GM23338 (cell line): ENCODE results near the gene STON1. TPM values are rescaled to one million over a fixed set of nuclear protein-coding genes. Genes with fewer than 3 reads are reported as not detected.

Source experiments
- ATAC-seq: fragments of 200-7000 bp; cut with Tn5 transposase; 3 replicates; pipeline ENCODE4 v1.9.1; 2020
- DNase-seq: peaks from one replicate; pipeline ENCODE4 v3.0.0-alpha.2; 2015; ENCODE audit warnings: low spot score
- H2AFZ ChIP-seq: fragments of 200-600 bp; sonication (generic); 2 replicates; pipeline ENCODE4 v1.8.0; 2016; ENCODE audit warnings: antibody characterized with exemption, mild to moderate bottlenecking, moderate library complexity
- H3F3A ChIP-seq: fragments of 200-600 bp; sonication (generic); replicated peaks from 2 replicates; pipeline ENCODE4 v1.8.0; 2017; ENCODE audit warnings: antibody characterized with exemption, mixed run types, low read depth
- H3K27ac ChIP-seq: fragments of 200-600 bp; sonication (generic); 2 replicates; pipeline ENCODE4 v1.6.1; 2016; ENCODE audit warnings: low read depth
- H3K27me3 ChIP-seq: fragments of 200-600 bp; sonication (generic); 2 replicates; pipeline ENCODE4 v1.8.0; 2016; ENCODE audit warnings: mild to moderate bottlenecking, mixed run types, moderate library complexity; ENCODE audit not compliant: insufficient read depth
- H3K36me3 ChIP-seq: fragments of 200-600 bp; sonication (generic); 2 replicates; pipeline ENCODE4 v1.8.0; 2016; ENCODE audit warnings: mild to moderate bottlenecking; ENCODE audit not compliant: insufficient read depth
- H3K4me1 ChIP-seq: fragments of 200-600 bp; sonication (generic); 2 replicates; pipeline ENCODE4 v1.8.0; 2016; ENCODE audit warnings: mild to moderate bottlenecking, moderate library complexity; ENCODE audit not compliant: insufficient read depth
- H3K4me2 ChIP-seq: fragments of 200-600 bp; sonication (generic); 2 replicates; pipeline ENCODE4 v1.7.1; 2017; ENCODE audit warnings: mixed run types
- H3K4me3 ChIP-seq: fragments of 200-600 bp; sonication (generic); 2 replicates; pipeline ENCODE4 v1.6.1; 2016; ENCODE audit warnings: mixed run types
- H3K79me2 ChIP-seq: fragments of 200-600 bp; sonication (generic); replicated peaks from 2 replicates; pipeline ENCODE4 v1.8.0; 2017; ENCODE audit warnings: mild to moderate bottlenecking; ENCODE audit not compliant: insufficient read depth
- H3K9me2 ChIP-seq: fragments of 200-600 bp; sonication (generic); 2 replicates; pipeline ENCODE4 v1.8.0; 2017; ENCODE audit not compliant: insufficient read depth
- H4K20me1 ChIP-seq: fragments of 200-600 bp; sonication (generic); replicated peaks from 2 replicates; pipeline ENCODE4 v1.8.0; 2017; ENCODE audit warnings: mild to moderate bottlenecking; ENCODE audit not compliant: insufficient read depth
- H3K27ac Mint-ChIP-seq: 2 replicates; pipeline ENCODE4 v1.8.0; 2020; ENCODE audit warnings: inconsistent platforms, mild to moderate bottlenecking, moderate library complexity, mixed read lengths
- H3K27me3 Mint-ChIP-seq: 3 replicates; pipeline ENCODE4 v1.8.0; 2022; ENCODE audit warnings: low read depth, mild to moderate bottlenecking, moderate library complexity, mixed read lengths, inconsistent platforms; ENCODE audit not compliant: insufficient read depth, poor library complexity
- H3K36me3 Mint-ChIP-seq: 3 replicates; pipeline ENCODE4 v1.8.0; 2021; ENCODE audit warnings: low read depth, mild to moderate bottlenecking, inconsistent platforms, moderate library complexity, mixed read lengths
- H3K4me1 Mint-ChIP-seq: 3 replicates; pipeline ENCODE4 v1.8.0; 2020; ENCODE audit warnings: mild to moderate bottlenecking, inconsistent platforms, mixed read lengths
- H3K4me3 Mint-ChIP-seq: 3 replicates; pipeline ENCODE4 v1.8.0; 2021; ENCODE audit warnings: moderate library complexity, mild to moderate bottlenecking, inconsistent platforms, mixed read lengths
- H3K9me3 Mint-ChIP-seq: 3 replicates; pipeline ENCODE4 v1.8.0; 2020; ENCODE audit warnings: moderate library complexity, mild to moderate bottlenecking, inconsistent platforms, mixed read lengths
- CREB1 ChIP-seq: fragments of 250-450 bp; sonication (Bioruptor Pico); IDR thresholded peaks from 2 replicates; pipeline ENCODE4 v1.5.0; 2020; ENCODE audit warnings: low read depth, mild to moderate bottlenecking, moderate library complexity
- CTCF ChIP-seq, 2 experiments: fragments of 200-600 bp in 1 of 2; sonication (generic) in 1 of 2; conservative IDR thresholded peaks; 2 replicates each; pipeline versions ENCODE4 v1.5.1 to v1.6.1; 2016 to 2017; ENCODE audit warnings: antibody characterized with exemption in 2 of 2, low read depth in 2 of 2, mild to moderate bottlenecking in 2 of 2, moderate library complexity in 1 of 2
- EZH2 ChIP-seq: fragments of 200-600 bp; sonication (generic); IDR thresholded peaks from one replicate; pipeline ENCODE4 v1.8.0; 2017; ENCODE audit warnings: antibody characterized with exemption, mild to moderate bottlenecking, low read depth; ENCODE audit not compliant: unreplicated experiment
- EZH2phosphoT487 ChIP-seq: fragments of 200-600 bp; sonication (generic); IDR thresholded peaks from one replicate; pipeline ENCODE4 v1.8.1; 2018; ENCODE audit warnings: antibody characterized with exemption; ENCODE audit not compliant: unreplicated experiment
- JUNB ChIP-seq: IDR thresholded peaks from one replicate; pipeline ENCODE4 v1.6.1; 2016; ENCODE audit warnings: antibody characterized with exemption; ENCODE audit not compliant: unreplicated experiment
- POLR2AphosphoS5 ChIP-seq: IDR thresholded peaks from 2 replicates; pipeline ENCODE4 v1.6.1; 2016; ENCODE audit warnings: antibody characterized with exemption, low read depth
- STAT1 ChIP-seq: IDR thresholded peaks from one replicate; pipeline ENCODE4 v1.6.1; 2016; ENCODE audit warnings: antibody characterized with exemption; ENCODE audit not compliant: unreplicated experiment
- ZNF114 ChIP-seq: fragments of 250-450 bp; sonication (Bioruptor Pico); IDR thresholded peaks from 2 replicates; pipeline ENCODE4 v1.5.0; 2020; ENCODE audit warnings: mild to moderate bottlenecking, moderate library complexity
- ZNF331 ChIP-seq: fragments of 250-450 bp; sonication (Bioruptor Pico); IDR thresholded peaks from 2 replicates; pipeline ENCODE4 v1.5.0; 2020; ENCODE audit warnings: low read depth, mild to moderate bottlenecking, moderate library complexity
- long read RNA-seq: library from polyadenylated mRNA; unstranded; transcript quantifications from one replicate; pipeline ENCODE4 v2.0.0, GENCODE V29; 2020; ENCODE audit not compliant: unreplicated experiment
- polyA plus RNA-seq: library from polyadenylated mRNA; unstranded; fragments of >200 nt; fragmentation: Nextera tagmentation; extraction: Ambion mirVana; gene quantifications from 2 replicates; pipeline ENCODE4 v1.2.1, GENCODE V29; 2016
- total RNA-seq: library from RNA; depleted of rRNA; stranded (reverse); fragments of >200 nt; shearing (Covaris generic); gene quantifications from 2 replicates; pipeline ENCODE4 v1.2.3, GENCODE V29; 2014; rRNA removed

The STON1 gene
- total RNA-seq (14.4 and 14.9 TPM in 2 replicates), polyA plus RNA-seq (5.4 and 5.5 TPM in 2 replicates)
- long read RNA-seq, partial matches to known transcripts, result 1 of 1 reads
- long read RNA-seq, other reads (novel, unspliced or antisense), result 0 of 1 reads

- Histone ChIP-seq H3K4me1 (peaks cover 26% of the 10 kb centered on the region), H3K79me2 (peaks cover 8% of the 10 kb centered on the region; the same call in 1 of the 2 replicates), H2AFZ (peak within 1 kb of the TSS; percentile 82), H3K4me2 (peak within 1 kb of the TSS; percentile 90), H3K27ac (no peak within 1 kb of the TSS; the same call in 1 of the 2 replicates), H3F3A (0 out of 2 replicates have a peak, but pooled peaks cover 3% of the 10 kb centered on the region), H3K9me2 (no peaks in the 10 kb centered on the region), H3K27me3 (no peaks in the 10 kb centered on the region), H3K36me3 (no peaks in the 10 kb centered on the region), H4K20me1 (0 out of 2 replicates have a peak, but pooled peaks cover 4% of the 10 kb centered on the region), H3K4me3 (peak within 1 kb of the TSS; percentile 91)
- H3K9me3 Mint-ChIP-seq, result no peaks in the 10 kb centered on the region
- H3K27ac Mint-ChIP-seq, result no peak within 1 kb of the TSS; the same call in 1 of the 2 replicates
- H3K4me1 Mint-ChIP-seq, result peaks cover 33% of the 10 kb centered on the region
- H3K27me3 Mint-ChIP-seq, result peaks cover 3% of the 10 kb centered on the region
- DNase-seq, result peak; percentile 60
- ATAC-seq, result peak; percentile 59
- H3K36me3 Mint-ChIP-seq, result no peaks in the 10 kb centered on the region
- peak within 1 kb of the TSS; percentile 85 for H3K4me3 Mint-ChIP-seq
- TF ChIP-seq CREB1 (CRISPR knock-in tag) (no peak), POLR2AphosphoS5 (peak; percentile 54), CTCF (conservative IDR thresholded peaks at IDR 0.05; ENCODE audit: low read depth in 2 of 2) (no peak)
Observed at GRCh38 chr2:48530033-48530811, at the start of gene STON1. TSS of gene STON1 (plus strand) at chr2:48530154. CDS start at chr2:48580634, 50,480 bp downstream.

GRCh38 chr2:48480526-48480925 is 49.4 kb upstream of the STON1 start:
- Histone ChIP-seq H3K36me3 (peaks cover 9% of the 10 kb centered on the region), H3K4me3 (no peak overlapping the region), H3K27me3 (no peaks in the 10 kb centered on the region), H3F3A (no peaks in the 10 kb centered on the region), H3K4me1 (no peaks in the 10 kb centered on the region), H4K20me1 (no peaks in the 10 kb centered on the region), H3K4me2 (no peak overlapping the region), H3K27ac (no peak overlapping the region), H3K9me2 (no peaks in the 10 kb centered on the region), H3K79me2 (no peaks in the 10 kb centered on the region), H2AFZ (no peak overlapping the region)
- DNase-seq (no peak), ATAC-seq (no peak)
- Mint-ChIP-seq H3K27me3 (peaks cover 2% of the 10 kb centered on the region), H3K9me3 (no peaks in the 10 kb centered on the region), H3K4me3 (no peak overlapping the region), H3K4me1 (no peaks in the 10 kb centered on the region), H3K27ac (no peak overlapping the region), H3K36me3 (peaks cover 14% of the 10 kb centered on the region; the same call in 2 of the 3 replicates)
- TF ChIP-seq EZH2 (no peak), JUNB (no peak), POLR2AphosphoS5 (no peak), EZH2phosphoT487 (no peak), CREB1 (CRISPR knock-in tag) (no peak), CTCF (conservative IDR thresholded peaks at IDR 0.05; ENCODE audit: low read depth in 2 of 2) (no peak), ZNF114 (CRISPR knock-in tag) (no peak), STAT1 (no peak), ZNF331 (CRISPR knock-in tag) (no peak)
